Measurements from ENCODE around the gene FAM13A. TPM values are rescaled to one million over a fixed set of nuclear protein-coding genes. Genes with fewer than 3 reads are reported as not detected.

FAM13A gene
- total RNA-seq, 2 experiments from 2014 or later, result 9.6 to 10.2 TPM

DNA sequence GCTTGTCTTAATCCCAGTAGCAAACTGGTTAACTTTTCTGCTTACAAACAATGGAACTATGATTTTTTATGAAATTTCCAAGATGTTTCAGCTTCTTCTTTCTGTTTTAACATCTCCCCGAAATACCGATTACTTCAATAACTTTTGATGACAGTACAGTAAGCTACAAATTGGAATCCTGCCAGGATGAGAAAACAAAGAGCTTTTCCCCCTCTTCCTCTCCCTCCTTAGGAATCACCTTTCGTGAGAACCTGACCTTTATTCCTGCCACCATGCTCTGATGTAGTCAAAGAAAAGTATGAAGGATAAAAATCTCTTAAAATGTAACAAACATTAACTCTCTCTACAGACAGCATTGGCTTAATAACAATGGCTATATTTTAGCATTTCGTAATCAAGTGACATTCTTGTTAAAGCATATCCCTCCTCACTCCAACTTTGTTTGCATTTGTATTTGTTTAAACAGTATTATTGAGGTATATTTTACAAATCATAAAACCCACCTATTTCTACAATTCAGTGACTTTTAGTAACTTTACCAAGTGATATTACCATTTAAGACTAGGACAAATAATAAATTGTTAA lies 210.7 kb downstream of the FAM13A start:
- Mint-ChIP-seq H3K4me3 (no peak overlapping the region), H3K36me3 (ENCODE audit: low read depth) (no peaks in the 10 kb centered on the region), H3K4me1 (ENCODE audit: low read depth) (no peaks in the 10 kb centered on the region), H3K9me3 (no peaks in the 10 kb centered on the region), H3K27ac (no peak overlapping the region), H3K27me3 (no peaks in the 10 kb centered on the region)
- no peak for ATAC-seq (ENCODE audit: poor library complexity)
- DNase-seq, result no peak
- Histone ChIP-seq H3K36me3 (ENCODE audit: insufficient read depth, low read length) (no peaks in the 10 kb centered on the region), H3K4me3 (ENCODE audit: low read length) (no peak overlapping the region), H3K27me3 (ENCODE audit: control insufficient read depth in 1 of 2, insufficient read depth in 2 of 2, low read length in 2 of 2) (no peaks in the 10 kb centered on the region), H3K9me3 (ENCODE audit: control insufficient read depth in 1 of 2, insufficient read depth in 1 of 2, low read length in 2 of 2) (no peaks in the 10 kb centered on the region), H3K27ac (ENCODE audit: low read depth in 1 of 2, low read length in 2 of 2) (no peak overlapping the region), H3K4me1 (ENCODE audit: insufficient read depth, low read length) (no peaks in the 10 kb centered on the region)
- TF ChIP-seq CTCF (IDR thresholded peaks at IDR 0.05), result no peak
- intact Hi-C loops (cut with DNase I, micrococcal nuclease), result no loop called here
- CTCF ChIA-PET, result interaction anchor here (1.4 kb wide), 1 partner anchor 10 kb away, joined by 3 read pairs; no protein-coding TSS in a partner anchor
- POLR2A ChIA-PET, result no interaction called here

DNA sequence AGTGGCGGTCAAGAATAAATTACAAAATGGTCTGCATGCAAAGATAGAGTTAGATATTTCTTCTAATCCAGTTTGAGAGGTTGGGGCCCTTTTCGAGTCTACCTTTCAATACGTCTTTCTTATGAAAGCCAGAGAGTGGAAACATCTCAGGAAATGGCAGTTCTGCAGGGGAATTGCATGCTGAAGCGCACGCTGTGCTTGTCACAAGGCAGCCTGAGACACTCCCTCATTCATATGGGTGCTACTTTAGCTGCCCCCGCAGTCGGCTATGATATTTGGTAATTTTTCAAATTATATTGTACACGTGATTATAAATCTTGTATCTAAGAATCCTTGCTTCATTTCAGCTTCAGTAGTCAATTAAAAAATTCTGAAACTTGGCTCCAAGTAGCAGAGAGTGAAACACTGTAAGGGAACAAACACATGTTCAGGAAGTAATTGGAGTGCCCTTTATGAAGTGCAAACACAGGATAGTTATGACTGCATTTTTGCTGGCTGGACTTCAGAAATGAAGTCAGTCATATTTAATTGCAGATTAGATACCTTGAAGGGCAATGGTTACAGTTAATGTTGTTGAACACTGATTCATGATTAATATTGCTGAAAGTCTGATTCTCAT lies 213.8 kb downstream of the FAM13A start:
- H3K4me3 Mint-ChIP-seq, result no peak overlapping the region
- Histone ChIP-seq H3K4me3 (ENCODE audit: low read length) (no peak overlapping the region), H3K27ac (ENCODE audit: low read depth in 1 of 2, low read length in 2 of 2) (no peak overlapping the region), H3K4me1 (ENCODE audit: insufficient read depth, low read length) (no peaks in the 10 kb centered on the region), H3K27me3 (ENCODE audit: control insufficient read depth in 1 of 2, insufficient read depth in 2 of 2, low read length in 2 of 2) (no peaks in the 10 kb centered on the region), H3K36me3 (ENCODE audit: insufficient read depth, low read length) (no peaks in the 10 kb centered on the region), H3K9me3 (ENCODE audit: control insufficient read depth in 1 of 2, insufficient read depth in 1 of 2, low read length in 2 of 2) (no peaks in the 10 kb centered on the region)
- ATAC-seq (ENCODE audit: poor library complexity), result no peak
- H3K27me3 Mint-ChIP-seq, result no peaks in the 10 kb centered on the region
- no peaks in the 10 kb centered on the region for H3K36me3 Mint-ChIP-seq (ENCODE audit: low read depth)
- intact Hi-C loops (cut with DNase I, micrococcal nuclease), result no loop called here
- POLR2A ChIA-PET, result no interaction called here
- no peak overlapping the region for H3K27ac Mint-ChIP-seq
- H3K9me3 Mint-ChIP-seq, result no peaks in the 10 kb centered on the region
- CTCF ChIA-PET, result no interaction called here
- no peaks in the 10 kb centered on the region for H3K4me1 Mint-ChIP-seq (ENCODE audit: low read depth)
- DNase-seq, result no peak
- no peak for TF ChIP-seq CTCF (IDR thresholded peaks at IDR 0.05)

- Mint-ChIP-seq H3K27ac (no peak overlapping the region), H3K27me3 (no peaks in the 10 kb centered on the region), H3K4me3 (no peak overlapping the region), H3K9me3 (no peaks in the 10 kb centered on the region), H3K4me1 (ENCODE audit: low read depth) (no peaks in the 10 kb centered on the region), H3K36me3 (ENCODE audit: low read depth) (no peaks in the 10 kb centered on the region)
- H3K9me3 ChIP-seq (ENCODE audit: control insufficient read depth in 1 of 2, insufficient read depth in 1 of 2, low read length in 2 of 2), result no peaks in the 10 kb centered on the region
- H3K27me3 ChIP-seq (ENCODE audit: control insufficient read depth in 1 of 2, insufficient read depth in 2 of 2, low read length in 2 of 2), result no peaks in the 10 kb centered on the region
- no peak overlapping the region for H3K4me3 ChIP-seq (ENCODE audit: low read length)
- ChIA-PET POLR2A (no interaction called here), CTCF (no interaction called here)
- no peaks in the 10 kb centered on the region for H3K36me3 ChIP-seq (ENCODE audit: insufficient read depth, low read length)
- no peak for TF ChIP-seq CTCF (IDR thresholded peaks at IDR 0.05)
- H3K27ac ChIP-seq (ENCODE audit: low read depth in 1 of 2, low read length in 2 of 2), result no peak overlapping the region
- ATAC-seq (ENCODE audit: poor library complexity), result no peak
- intact Hi-C loops (cut with DNase I, micrococcal nuclease), result no loop called here
- H3K4me1 ChIP-seq (ENCODE audit: insufficient read depth, low read length), result no peaks in the 10 kb centered on the region
- no peak for DNase-seq
These were observed 215.3 kb downstream of the FAM13A start for GRCh38 chr4:88841635-88842034.
